Neutrophil (primary cell): Measurements from ENCODE around the gene C13orf46.

Experiments
- H3K27ac ChIP-seq: fragments of 200-600 bp; sonication (generic); 2 replicates; pipeline ENCODE4 v1.5.1; 2016; ENCODE audit warnings: mild to moderate bottlenecking, moderate library complexity
- H3K27me3 ChIP-seq: fragments of 200-600 bp; sonication (generic); 2 replicates; pipeline ENCODE4 v1.6.0; 2016; ENCODE audit warnings: mild to moderate bottlenecking
- H3K36me3 ChIP-seq: fragments of 200-600 bp; sonication (generic); 2 replicates; pipeline ENCODE4 v1.5.1; 2017
- H3K4me1 ChIP-seq, 2 experiments: fragments of 200-600 bp in 1 of 2; sonication (generic) in 1 of 2; 1 replicate in 1 of 2; 2 replicates in 1 of 2; pipeline versions ENCODE4 v1.5.1 to v1.6.1; 2013 to 2016; ENCODE audit warnings: low read depth in 1 of 2, low read length in 1 of 2, mild to moderate bottlenecking in 1 of 2, moderate library complexity in 1 of 2; ENCODE audit not compliant: control insufficient read depth in 1 of 2, insufficient read depth in 1 of 2
- H3K4me3 ChIP-seq, 2 experiments: fragments of 200-600 bp in 1 of 2; sonication (generic) in 1 of 2; 1 replicate in 1 of 2; 2 replicates in 1 of 2; pipeline ENCODE4 v1.5.1; 2013 to 2016; ENCODE audit warnings: low read depth in 1 of 2, low read length in 1 of 2, mild to moderate bottlenecking in 1 of 2, moderate library complexity in 1 of 2
- H3K9me3 ChIP-seq: fragments of 200-600 bp; sonication (generic); 2 replicates; pipeline ENCODE4 v1.5.1; 2016
- TF ChIP-seq, protein P1 (sequence below): fragments of 200-600 bp; sonication (generic); IDR thresholded peaks from 2 replicates; pipeline ENCODE4 v1.5.1; 2016; ENCODE audit warnings: antibody characterized with exemption

The C13orf46 gene

DNA sequence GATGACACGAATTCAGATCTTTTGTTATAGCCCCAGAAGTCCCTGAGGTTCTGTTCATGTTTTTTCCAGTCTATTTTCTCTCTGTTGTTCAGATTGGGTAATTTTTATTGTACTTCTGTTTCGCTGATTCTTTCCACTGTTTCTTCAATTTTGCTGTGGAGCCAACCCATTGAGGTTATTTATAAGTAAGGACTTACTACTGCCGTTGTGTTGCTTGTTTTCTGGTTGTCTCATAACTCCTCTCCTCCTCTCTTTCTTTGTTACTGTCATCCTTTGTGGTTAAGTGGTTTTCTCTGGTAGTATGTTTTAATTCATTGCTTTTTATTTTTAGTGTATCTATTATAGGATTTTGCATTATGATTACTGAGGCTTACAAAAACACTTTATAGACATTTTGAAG lies 61.3 kb downstream of the C13orf46 start:
- H3K9me3 ChIP-seq, result peaks cover 8% of the 10 kb centered on the region
- TF ChIP-seq, protein P1, sequence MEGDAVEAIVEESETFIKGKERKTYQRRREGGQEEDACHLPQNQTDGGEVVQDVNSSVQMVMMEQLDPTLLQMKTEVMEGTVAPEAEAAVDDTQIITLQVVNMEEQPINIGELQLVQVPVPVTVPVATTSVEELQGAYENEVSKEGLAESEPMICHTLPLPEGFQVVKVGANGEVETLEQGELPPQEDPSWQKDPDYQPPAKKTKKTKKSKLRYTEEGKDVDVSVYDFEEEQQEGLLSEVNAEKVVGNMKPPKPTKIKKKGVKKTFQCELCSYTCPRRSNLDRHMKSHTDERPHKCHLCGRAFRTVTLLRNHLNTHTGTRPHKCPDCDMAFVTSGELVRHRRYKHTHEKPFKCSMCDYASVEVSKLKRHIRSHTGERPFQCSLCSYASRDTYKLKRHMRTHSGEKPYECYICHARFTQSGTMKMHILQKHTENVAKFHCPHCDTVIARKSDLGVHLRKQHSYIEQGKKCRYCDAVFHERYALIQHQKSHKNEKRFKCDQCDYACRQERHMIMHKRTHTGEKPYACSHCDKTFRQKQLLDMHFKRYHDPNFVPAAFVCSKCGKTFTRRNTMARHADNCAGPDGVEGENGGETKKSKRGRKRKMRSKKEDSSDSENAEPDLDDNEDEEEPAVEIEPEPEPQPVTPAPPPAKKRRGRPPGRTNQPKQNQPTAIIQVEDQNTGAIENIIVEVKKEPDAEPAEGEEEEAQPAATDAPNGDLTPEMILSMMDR, result no peak
- no peaks in the 10 kb centered on the region for H3K36me3 ChIP-seq
- no peak overlapping the region for H3K27ac ChIP-seq
- no peak overlapping the region for H3K4me3 ChIP-seq
- H3K4me1 ChIP-seq, result peaks cover 6 to 9% of the 10 kb centered on the region in 2 experiments
- H3K27me3 ChIP-seq, result peaks cover 37% of the 10 kb centered on the region

DNA sequence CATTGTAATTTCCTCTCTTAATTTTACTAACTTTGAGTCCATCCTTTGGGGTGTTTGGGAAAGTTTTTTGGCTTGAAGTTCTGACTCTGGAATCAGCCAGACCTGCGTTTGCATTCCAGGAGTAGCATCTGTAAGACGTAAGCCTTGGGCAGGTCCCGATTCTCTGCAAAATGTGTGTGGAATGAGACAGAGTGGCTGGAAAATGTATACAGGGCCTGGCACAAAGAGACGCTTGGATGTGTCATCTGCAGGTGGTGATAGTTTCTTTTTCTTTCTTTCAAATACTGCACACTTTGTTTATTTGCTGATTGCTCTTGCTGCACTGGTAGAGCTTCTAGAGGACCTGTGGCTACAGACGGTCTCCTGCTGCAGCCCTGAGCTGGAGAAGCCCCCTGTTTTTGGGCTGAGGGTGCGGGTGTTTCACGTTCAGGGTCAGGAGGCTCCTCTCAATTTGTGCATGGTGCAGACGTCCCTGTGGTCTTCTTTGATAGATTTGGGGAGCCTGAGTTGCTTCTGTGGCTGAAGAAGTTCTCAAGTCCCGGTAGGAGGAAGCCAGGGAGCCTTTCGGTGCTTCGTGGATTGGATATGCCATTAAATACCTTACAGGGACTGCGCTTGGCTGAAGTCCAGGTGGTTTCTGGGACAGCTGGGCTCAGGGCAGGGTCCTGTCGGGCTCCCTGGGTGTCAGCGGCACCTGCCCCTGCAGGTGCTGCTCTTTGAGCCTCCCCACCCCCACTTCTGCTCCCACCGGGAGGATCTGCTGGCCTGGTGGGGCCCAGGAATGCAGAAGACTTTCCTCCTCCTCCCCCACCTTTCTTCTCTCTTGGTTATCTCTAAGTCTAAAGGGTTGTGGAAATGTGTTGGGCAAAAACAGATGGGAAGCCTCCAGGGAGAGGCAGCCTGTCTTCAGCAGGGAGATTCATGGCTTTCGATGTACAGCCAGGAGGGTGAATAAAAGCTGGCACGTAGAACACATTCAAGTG lies 66.0 kb downstream of the C13orf46 start:
- no peaks in the 10 kb centered on the region for H3K9me3 ChIP-seq
- H3K27ac ChIP-seq, result no peak overlapping the region
- peaks cover 61% of the 10 kb centered on the region for H3K27me3 ChIP-seq
- no peaks in the 10 kb centered on the region for H3K36me3 ChIP-seq
- TF ChIP-seq, protein P1, result no peak
- H3K4me3 ChIP-seq, result no peak overlapping the region
- H3K4me1 ChIP-seq, result peaks cover 6 to 9% of the 10 kb centered on the region in 2 experiments

DNA sequence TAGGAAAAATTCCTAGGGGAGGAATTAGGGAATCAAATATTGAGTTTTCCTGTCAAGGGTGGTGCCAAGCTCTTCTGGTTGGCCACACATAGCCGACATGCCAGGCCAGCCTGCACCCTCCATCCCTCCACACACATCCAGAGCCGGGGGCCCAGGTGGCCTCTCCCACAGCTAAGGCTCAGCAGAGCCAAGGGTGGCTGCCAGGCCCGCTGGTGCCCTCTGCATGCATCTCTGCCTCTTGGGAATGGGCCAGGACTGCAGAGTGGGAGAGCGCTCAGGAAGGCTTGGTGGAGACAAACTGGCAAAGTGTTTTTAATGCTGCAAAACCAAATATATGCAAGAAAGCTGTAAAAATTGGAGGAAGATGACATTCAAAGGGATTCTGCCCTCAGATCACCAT lies 67.3 kb downstream of the C13orf46 start:
- Histone ChIP-seq H3K36me3 (no peaks in the 10 kb centered on the region), H3K4me1 (peaks cover 6 to 9% of the 10 kb centered on the region in 2 experiments), H3K9me3 (no peaks in the 10 kb centered on the region), H3K27ac (no peak overlapping the region), H3K4me3 (no peak overlapping the region), H3K27me3 (peaks cover 61% of the 10 kb centered on the region)
- TF ChIP-seq, protein P1, result no peak

DNA sequence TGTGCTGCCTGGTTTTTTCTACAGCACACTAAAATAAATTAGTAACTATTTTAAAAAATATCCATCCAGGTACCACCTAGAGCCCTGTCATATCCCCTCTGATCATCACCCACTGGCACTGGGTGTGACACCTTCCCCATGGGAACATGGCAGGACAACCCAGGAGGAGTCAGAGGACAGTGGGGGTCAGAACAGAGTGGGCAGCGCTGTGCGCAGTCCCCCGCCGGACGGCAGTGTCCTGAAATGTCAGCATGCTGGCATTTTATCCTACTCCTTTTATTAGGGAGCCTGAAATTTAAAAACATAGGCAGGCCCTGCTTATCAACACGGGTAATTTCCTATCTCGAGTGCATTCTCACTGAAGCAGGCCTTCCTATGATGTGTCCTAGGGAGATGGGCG lies 67.9 kb downstream of the C13orf46 start:
- Histone ChIP-seq H3K9me3 (no peaks in the 10 kb centered on the region), H3K4me1 (peaks cover 6 to 9% of the 10 kb centered on the region in 2 experiments), H3K36me3 (no peaks in the 10 kb centered on the region), H3K27me3 (peaks cover 55% of the 10 kb centered on the region), H3K4me3 (no peak overlapping the region), H3K27ac (no peak overlapping the region)
- TF ChIP-seq, protein P1, result no peak

DNA sequence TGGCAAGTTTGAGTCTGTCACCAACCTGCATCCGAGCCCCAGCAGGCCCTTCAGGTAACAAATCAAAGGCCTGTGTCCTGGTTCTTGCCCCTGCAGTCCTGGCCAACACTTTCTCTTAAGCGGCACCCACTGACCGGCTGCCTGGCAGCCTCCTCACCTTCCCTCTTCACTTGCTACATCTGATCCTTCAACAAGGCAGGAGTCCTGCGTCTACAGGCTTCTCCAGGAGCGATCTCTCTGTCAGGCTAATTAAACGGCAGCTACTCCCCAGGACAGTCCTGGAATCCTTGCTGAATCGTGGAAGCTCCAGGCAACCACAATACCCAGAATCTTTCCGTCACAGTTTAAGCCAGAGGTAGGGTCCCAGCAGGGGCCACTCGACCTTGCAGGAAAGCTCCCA lies 68.9 kb downstream of the C13orf46 start:
- no peaks in the 10 kb centered on the region for H3K9me3 ChIP-seq
- H3K27ac ChIP-seq, result no peak overlapping the region
- peaks cover 46% of the 10 kb centered on the region for H3K27me3 ChIP-seq
- H3K36me3 ChIP-seq, result no peaks in the 10 kb centered on the region
- TF ChIP-seq, protein P1, result no peak
- peaks cover 6 to 9% of the 10 kb centered on the region in 2 experiments for H3K4me1 ChIP-seq
- no peak overlapping the region for H3K4me3 ChIP-seq
